GM19397 (cell line): Measurements from ENCODE around the gene RCAN2.

Source experiments
- ATAC-seq: cut with Tn5 transposase; IDR thresholded peaks from one replicate; pipeline ENCODE4 v1.9.1; 2021; ENCODE audit warnings: mild to moderate bottlenecking, moderate library complexity; ENCODE audit not compliant: unreplicated experiment

Gene RCAN2

DNA sequence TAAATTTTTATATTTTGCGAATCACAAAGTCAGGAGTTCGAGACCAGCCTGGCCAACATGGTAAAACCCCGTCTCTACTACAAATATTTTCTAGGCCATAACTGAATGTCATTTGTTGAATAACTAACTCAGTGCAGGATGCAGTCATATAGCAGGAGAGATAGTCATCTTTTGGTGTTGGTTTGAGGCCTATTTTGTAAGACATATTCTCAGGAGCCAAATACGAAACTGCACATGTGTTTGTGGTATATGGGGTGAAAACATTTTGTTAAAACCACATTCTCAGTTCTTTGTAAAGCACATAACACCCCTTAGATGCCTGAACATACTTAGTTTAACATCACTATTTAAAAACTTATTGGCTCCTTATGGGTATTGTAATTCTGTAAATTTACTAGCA, 315.8 kb downstream of the RCAN2 start:
- ATAC-seq: peak; percentile 56

DNA sequence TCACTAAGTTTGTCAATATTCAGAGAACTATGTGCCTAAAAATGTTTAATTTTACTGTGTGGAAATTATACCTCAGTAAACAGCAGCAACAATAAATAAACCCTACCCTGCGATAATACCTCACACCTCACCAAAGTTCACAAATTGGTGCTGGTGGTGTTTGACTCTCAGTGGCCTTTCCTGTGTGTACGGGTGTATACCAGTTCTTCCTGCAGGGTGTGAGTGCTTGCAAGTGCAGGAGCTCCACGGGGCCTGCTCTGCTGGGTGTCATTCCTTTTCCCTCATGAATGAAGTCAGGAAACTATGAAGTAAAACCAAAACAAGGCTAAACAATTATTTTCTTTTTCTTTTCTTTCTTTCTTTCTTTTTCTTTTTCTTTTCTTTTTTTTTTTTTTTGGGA, 316.3 kb downstream of the RCAN2 start:
- ATAC-seq: no peak

DNA sequence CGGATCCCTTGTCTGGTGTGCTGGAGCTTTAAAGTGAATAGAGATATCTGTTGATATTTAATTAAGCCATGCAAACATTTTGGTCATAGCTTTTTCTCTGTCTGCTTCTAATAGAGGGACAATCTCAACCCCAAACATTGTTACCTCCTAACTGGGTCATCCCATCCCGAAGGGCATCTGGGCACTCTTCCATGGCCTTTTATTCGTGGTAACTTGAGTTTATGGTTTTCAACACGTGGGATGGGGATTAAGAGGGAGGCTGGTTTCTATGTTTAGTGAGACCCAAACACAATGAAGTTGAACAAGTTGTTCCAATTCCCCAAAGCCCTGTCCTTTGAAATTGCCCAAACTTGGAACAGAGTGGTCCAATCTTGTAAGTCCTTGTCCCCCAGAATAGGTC, 319.1 kb downstream of the RCAN2 start:
- ATAC-seq: no peak
